GM19395 (cell line): ENCODE data around the gene CDH13.

ENCODE experiments used
- ATAC-seq: cut with Tn5 transposase; IDR thresholded peaks from one replicate; pipeline ENCODE4 v1.9.1; 2021; ENCODE audit warnings: mild to moderate bottlenecking, moderate library complexity; ENCODE audit not compliant: unreplicated experiment

The CDH13 gene

DNA sequence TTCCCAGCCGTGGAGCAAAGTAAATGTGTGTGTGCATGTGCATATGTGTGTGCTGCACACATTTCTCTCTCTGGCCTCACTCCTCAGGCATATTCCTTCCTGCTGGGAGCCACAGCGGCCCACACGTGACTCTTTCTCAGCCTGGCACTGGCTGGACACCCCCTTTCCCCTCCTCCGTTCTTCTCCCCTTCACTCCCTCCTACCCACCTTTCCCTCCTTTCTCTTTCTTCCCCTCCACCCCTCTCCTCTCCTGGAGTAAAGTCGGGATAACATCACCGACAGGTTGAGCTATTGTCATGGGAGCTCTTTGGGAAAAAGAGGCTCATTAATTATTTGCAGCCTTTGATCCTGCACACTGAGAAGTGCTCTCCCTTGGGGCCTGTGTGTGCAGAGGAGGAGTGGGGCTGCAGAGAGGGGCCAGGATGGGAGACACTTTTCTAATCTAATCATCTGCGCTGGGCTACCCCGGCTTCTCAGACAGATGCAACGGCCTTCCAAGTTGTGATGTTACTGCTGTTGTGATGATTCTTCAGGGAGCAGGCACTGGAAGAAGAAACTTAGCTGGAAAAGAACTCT is 1054.7 kb downstream of the CDH13 start:
- no peak for ATAC-seq

DNA sequence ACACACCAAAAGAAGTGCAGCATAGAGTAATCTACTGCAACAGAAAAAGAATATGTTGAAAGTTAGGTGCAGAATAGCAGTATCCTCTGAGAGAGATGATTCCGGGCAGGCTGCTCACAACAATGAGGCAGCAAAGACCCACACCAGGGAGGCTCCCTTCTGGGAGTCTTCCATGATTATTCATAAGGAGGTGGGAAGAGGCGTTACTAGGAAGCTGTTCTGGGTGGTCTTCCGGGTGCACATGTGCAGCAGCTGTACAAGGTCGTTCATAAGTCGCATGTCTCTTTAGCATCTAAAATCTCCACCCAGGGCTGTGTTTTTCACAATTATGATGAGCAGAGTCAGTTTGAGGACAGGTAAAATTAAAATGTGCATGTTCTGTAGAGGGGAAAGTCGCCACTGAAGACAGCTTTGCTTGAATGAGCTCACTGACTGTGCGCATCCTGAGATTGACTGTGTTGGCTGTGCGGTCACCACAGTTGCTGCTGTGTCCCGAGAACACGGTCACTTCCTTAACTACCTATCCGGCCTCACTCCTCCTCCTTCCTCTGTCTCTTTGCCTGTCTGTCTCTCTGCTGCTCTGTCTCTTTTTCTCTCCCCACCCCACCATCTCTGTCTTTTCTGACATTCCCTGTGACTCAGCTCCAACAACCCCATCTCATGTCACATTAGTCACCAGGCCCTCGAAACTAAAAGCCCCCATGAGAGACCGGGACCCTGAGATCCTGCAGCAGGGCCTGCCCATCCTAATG is 1055.5 kb downstream of the CDH13 start:
- ATAC-seq = no peak

DNA sequence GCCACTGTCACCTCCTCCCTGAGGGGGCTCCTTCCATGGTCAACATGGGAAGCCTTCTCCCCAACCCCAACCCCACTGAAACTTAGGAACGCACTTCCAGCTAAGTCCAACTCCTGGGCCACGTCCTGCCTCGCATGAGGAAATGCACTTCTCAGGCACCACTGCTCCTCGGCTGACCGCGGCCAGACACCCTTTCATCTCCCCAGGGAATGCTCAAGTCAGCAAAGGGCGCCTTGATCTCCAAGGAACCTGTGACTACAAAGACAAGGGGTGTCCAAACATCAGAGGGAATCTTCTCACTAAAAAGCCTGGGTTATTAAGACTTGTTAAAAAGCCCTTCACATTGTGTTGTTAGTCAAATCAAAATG is 1056.1 kb downstream of the CDH13 start:
- ATAC-seq = no peak

- no peak for ATAC-seq
Measured at GRCh38 chr16:83685615-83686165, 1058.9 kb downstream of the CDH13 start.

GRCh38 chr16:83686726-83687125 is 1060.0 kb downstream of the CDH13 start:
- ATAC-seq = no peak

- ATAC-seq = peak; percentile 73
Measured at GRCh38 chr16:83689385-83689831, 1062.6 kb downstream of the CDH13 start.

- no peak for ATAC-seq
Measured at GRCh38 chr16:83692224-83692623, 1065.5 kb downstream of the CDH13 start.

GRCh38 chr16:83698964-83699363 is 1072.2 kb downstream of the CDH13 start:
- ATAC-seq = no peak

GRCh38 chr16:83699817-83700216 is 1073.0 kb downstream of the CDH13 start:
- ATAC-seq = no peak

- ATAC-seq = no peak
Measured at GRCh38 chr16:83700918-83701317, 1074.1 kb downstream of the CDH13 start.

GRCh38 chr16:83701494-83701893 is 1074.7 kb downstream of the CDH13 start:
- ATAC-seq = no peak

GRCh38 chr16:83704656-83705055 is 1077.9 kb downstream of the CDH13 start:
- no peak for ATAC-seq

GRCh38 chr16:83705856-83706255 is 1079.1 kb downstream of the CDH13 start:
- ATAC-seq = no peak

DNA sequence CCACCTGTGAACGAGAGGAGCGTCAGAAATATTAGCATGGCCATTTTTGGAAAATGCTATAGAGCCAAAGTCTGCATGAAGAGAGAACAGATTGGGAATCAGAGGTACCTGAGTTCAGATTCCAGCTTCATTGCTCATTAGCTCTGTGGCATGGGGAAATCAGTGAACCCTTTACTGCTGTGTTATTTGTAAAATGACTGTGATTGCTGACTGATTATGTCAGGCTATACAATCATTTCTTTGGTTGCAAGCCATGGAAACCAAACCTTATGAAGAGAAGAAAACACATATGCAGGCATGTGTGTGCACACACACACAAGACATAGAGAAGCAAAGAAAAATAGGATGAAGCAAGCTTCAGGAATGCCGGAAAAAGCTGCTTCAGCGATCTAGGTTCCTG is 1079.6 kb downstream of the CDH13 start:
- ATAC-seq = no peak

DNA sequence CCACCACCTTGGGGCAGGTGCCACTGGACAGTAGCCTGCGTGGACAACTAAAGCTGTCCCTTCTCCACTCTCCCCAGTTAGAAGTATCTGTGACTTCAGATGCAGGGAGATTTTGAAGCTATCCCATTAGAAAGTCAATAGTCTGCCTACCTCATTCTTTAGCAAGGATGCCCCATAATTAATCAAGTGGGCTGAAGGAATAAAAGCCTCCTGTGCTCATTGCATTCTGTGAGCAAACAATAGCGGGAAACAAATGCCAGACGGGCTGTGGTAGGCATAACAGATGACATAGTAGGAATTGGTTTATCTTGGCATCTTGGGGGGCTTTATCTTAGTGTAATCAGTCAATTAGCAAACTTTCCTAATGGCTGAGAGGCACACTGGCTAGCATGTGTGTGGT is 1084.3 kb downstream of the CDH13 start:
- no peak for ATAC-seq

DNA sequence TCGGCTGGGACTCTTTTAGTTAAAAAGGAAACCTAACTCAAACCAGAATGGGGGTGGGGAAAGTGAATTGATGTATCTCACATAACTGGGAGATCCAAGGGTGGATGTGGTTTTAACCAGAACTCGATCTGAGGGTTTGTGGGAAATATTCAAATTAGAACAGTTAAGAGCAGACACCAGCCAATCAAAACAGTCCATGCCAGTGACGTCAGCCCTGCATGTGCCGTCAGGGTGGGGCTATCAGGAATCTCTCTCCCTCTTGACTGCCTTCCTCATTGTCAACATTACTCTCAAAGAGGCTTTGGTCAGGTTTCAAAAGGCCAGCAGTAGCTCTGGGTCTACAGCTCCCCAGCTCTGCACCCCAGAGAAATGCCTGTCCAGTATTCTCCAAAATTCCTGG is 1086.8 kb downstream of the CDH13 start:
- no peak for ATAC-seq

- ATAC-seq = no peak
Measured at GRCh38 chr16:83714286-83714685, 1087.5 kb downstream of the CDH13 start.

DNA sequence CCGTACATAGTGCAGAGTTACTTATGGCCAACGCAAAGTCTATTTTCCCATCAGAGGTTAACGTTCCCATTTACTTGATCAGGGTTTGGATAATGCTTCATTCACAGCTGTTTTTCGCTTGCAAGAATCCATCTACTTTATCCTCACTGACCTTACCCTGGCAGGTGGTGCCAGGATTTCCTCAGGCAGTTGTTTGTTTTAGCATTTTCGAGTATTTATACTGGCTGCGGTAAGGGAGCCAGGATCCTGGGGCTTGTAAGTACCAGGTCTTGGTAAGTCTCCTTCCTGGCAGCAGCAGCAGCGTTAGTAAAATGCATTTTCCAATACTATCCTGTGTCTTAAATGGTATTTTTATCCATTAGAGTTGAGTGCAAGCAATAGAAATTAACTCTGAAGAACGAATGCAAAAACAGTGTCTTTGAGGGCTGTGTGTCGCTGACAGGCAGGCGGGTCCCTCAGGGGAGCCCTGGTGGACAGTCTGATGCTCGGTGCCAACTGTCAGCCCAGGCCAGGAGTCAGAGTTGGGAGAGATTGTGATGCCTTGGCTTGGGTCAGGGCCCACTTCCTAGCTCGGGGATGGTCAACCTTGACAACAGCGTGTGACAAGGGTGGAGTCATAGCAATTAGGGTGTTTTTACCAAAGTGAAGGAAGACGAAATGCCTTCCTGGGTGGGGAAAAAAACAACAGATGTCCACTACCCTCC is 1088.6 kb downstream of the CDH13 start:
- ATAC-seq = no peak

- ATAC-seq = no peak
Measured at GRCh38 chr16:83717308-83717707, 1090.5 kb downstream of the CDH13 start.

- ATAC-seq = no peak
Measured at GRCh38 chr16:83717814-83718213, 1091.0 kb downstream of the CDH13 start.

DNA sequence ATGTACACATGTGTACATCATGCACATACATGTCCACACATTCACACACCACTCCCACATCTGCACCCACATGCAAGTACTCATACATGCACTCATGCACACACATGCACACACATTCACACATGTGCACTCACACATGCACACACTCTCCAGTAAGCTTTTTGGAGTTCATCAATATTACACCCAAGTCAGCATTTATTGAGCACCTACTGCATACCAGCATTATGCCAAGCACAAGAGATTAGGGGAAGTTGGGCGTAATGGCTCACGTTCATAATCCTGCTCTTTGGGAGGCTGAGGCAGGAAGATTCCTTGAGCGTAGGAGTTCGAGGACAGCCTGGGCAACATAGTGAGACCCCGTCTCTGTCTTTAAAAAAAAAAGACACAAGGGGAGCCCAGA is 1093.4 kb downstream of the CDH13 start:
- ATAC-seq = no peak

GRCh38 chr16:83720981-83721380 is 1094.2 kb downstream of the CDH13 start:
- no peak for ATAC-seq
